Skeletal muscle tissue (tissue), 4 donors: Measurements from ENCODE around the gene ATG16L2. TPM values are rescaled to one million over a fixed set of nuclear protein-coding genes. Genes with fewer than 3 reads are reported as not detected.

ENCODE experiments used
- H3K27ac ChIP-seq: one replicate; pipeline ENCODE4 v1.7.0; 2013; ENCODE audit warnings: mild to moderate bottlenecking, low read depth, low read length, inconsistent platforms
- H3K27me3 ChIP-seq, 3 donors: one replicate each; pipeline ENCODE4 v1.7.0; 2013; ENCODE audit warnings: low read length in 3 of 3; ENCODE audit not compliant: control insufficient read depth in 3 of 3, insufficient read depth in 3 of 3
- H3K36me3 ChIP-seq, 3 donors: one replicate each; pipeline ENCODE4 v1.7.0; 2013; ENCODE audit warnings: low read length in 3 of 3; ENCODE audit not compliant: control insufficient read depth in 3 of 3, insufficient read depth in 3 of 3
- H3K4me1 ChIP-seq, 3 donors: one replicate each; pipeline ENCODE4 v1.7.0; 2013; ENCODE audit warnings: low read length in 3 of 3, mild to moderate bottlenecking in 3 of 3; ENCODE audit not compliant: control insufficient read depth in 3 of 3, insufficient read depth in 3 of 3
- H3K4me3 ChIP-seq, 3 donors: one replicate each; pipeline ENCODE4 v1.7.0; 2013; ENCODE audit warnings: low read length in 3 of 3
- H3K9ac ChIP-seq, 3 donors: one replicate each; pipeline ENCODE4 v1.7.0; 2013; ENCODE audit warnings: low read length in 3 of 3, mild to moderate bottlenecking in 3 of 3, moderate library complexity in 2 of 3, low read depth in 1 of 3
- H3K9me3 ChIP-seq, 3 donors: one replicate each; pipeline ENCODE4 v1.7.0; 2013; ENCODE audit warnings: low read length in 3 of 3; ENCODE audit not compliant: control insufficient read depth in 3 of 3
- total RNA-seq: library from RNA; depleted of rRNA; stranded (reverse); fragments of >200 nt; gene quantifications from one replicate; pipeline ENCODE4 v1.2.3, GENCODE V29; 2014
- donor health status: Osteomylitis.

Gene ATG16L2
- total RNA-seq, 1 donor from 2014 or later, result 7.3 TPM

GRCh38 chr11:72779495-72780128 is 34.6 kb upstream of the ATG16L2 start:
- peaks cover 0 to 2% (median 0%) of the 10 kb centered on the region in 3 donors for H3K36me3 ChIP-seq
- H3K27ac ChIP-seq, result no peak overlapping the region
- H3K4me1 ChIP-seq, result peaks cover 26 to 53% (median 39%) of the 10 kb centered on the region in 3 donors
- no peaks in the 10 kb centered on the region for H3K27me3 ChIP-seq
- H3K4me3 ChIP-seq, result no peak overlapping the region
- peak overlapping the region in 1 of 3 donors; percentile 73 for H3K9ac ChIP-seq
- no peaks in the 10 kb centered on the region for H3K9me3 ChIP-seq

DNA sequence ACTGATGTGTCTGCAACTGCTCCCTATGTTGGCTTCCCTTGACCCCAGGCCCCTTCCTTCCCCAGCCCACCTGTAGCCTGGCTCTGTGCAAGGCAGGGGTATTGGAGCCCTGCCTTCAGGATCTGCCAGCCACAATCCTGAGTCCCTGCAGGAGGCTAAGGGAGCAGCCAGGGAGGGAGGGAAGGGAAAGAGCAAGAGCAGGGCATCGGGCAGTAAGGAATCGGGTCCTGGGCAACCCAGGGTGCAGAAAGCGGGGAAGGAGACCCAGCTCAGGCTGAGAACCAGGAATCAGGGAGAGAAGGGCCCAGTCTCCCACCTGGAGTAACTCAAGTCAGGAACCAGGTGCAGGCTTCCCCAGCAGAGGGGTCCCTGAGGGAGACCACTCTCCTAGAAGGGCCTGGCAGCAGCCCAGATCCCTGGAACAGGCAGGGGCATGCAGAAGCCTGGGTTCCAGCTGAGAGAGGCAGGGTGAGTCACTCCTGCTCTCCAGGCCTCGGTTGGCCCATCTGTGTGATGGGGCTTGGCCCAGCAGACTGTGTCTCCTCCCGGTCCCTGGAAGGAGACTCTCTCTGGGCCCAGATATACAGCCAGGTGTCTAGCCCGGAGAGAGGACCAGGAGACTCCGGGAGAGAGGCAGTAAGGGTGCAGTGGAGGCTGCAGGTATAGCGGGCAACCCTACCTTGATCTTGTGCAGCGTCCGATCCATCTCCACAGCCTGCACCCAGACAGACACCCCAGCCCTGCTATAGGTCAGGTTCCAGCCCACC is 33.7 kb upstream of the ATG16L2 start:
- Histone ChIP-seq H3K27ac (no peak overlapping the region), H3K27me3 (no peaks in the 10 kb centered on the region), H3K4me1 (peaks cover 26 to 53% (median 39%) of the 10 kb centered on the region in 3 donors), H3K36me3 (peaks cover 0 to 2% (median 0%) of the 10 kb centered on the region in 3 donors), H3K9ac (peak overlapping the region; percentile 43 to 73 (median 50)), H3K4me3 (peak overlapping the region; percentile 55 to 68 (median 63)), H3K9me3 (no peaks in the 10 kb centered on the region)

DNA sequence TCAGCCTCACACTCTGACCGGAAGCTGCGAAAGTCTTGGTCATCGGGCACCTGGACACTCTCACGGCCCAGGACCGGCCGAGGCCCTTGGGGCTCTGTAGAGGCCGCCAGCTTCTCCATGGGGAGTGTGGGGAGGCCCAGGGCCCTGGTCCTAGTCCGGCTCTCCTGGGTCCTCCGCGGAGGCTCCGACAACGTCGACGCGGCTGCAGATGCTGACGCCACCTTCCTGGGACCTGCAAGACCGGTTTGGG is 33.2 kb upstream of the ATG16L2 start:
- H3K36me3 ChIP-seq, result peaks cover 0 to 2% (median 0%) of the 10 kb centered on the region in 3 donors
- H3K27me3 ChIP-seq, result no peaks in the 10 kb centered on the region
- H3K27ac ChIP-seq, result no peak overlapping the region
- peak overlapping the region; percentile 55 to 68 (median 63) for H3K4me3 ChIP-seq
- peak overlapping the region; percentile 43 to 73 (median 50) for H3K9ac ChIP-seq
- H3K9me3 ChIP-seq, result no peaks in the 10 kb centered on the region
- H3K4me1 ChIP-seq, result peaks cover 26 to 51% (median 39%) of the 10 kb centered on the region in 3 donors

- Histone ChIP-seq H3K9ac (peak overlapping the region; percentile 43 to 73 (median 50)), H3K27me3 (no peaks in the 10 kb centered on the region), H3K27ac (no peak overlapping the region), H3K4me3 (peak overlapping the region; percentile 57 to 69 (median 68)), H3K9me3 (no peaks in the 10 kb centered on the region), H3K4me1 (peaks cover 26 to 46% (median 36%) of the 10 kb centered on the region in 3 donors), H3K36me3 (peaks cover 0 to 2% (median 0%) of the 10 kb centered on the region in 3 donors)
These were observed 32.7 kb upstream of the ATG16L2 start for GRCh38 chr11:72781313-72782080.

DNA sequence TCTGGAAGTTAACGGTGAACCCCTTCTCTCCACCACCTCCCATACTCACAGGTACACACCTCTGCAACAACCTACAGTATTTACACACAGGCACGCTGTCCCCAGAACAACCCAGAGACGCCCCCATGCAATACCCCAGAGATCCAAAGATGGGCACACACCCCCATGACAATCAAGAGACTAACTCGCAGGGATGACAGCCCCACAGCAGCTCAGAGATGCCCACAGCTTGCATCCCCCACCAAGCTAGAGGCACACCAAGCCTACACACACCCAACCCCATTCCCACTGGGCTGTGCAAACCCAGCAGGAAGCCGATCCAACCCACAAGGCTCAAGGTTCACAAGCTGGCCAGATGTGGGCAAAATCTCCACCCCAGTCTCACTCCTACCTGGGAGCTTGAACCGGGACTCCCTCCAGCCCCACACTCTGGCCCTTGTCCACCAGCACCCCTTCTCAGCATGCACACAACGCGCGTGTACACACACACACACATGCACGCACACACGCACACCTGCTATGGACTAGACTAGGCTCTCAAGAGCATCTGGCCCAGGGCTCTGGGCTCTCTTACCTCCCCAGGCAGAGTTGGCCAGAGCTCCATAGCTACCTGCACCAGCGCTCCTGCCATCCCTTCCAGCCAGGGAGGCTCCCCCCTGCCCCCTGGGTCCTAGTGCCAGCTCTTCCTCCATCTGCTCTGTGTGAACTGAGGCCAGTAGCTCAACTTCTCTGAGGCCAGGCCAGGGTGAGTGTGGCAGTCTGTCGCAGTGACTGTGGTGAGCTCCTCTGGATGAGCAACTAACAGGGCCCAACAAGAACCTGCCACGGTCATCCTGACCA is 31.9 kb upstream of the ATG16L2 start:
- peaks cover 19 to 38% (median 28%) of the 10 kb centered on the region in 3 donors for H3K4me1 ChIP-seq
- peak overlapping the region in 1 of 3 donors; percentile 62 for H3K9ac ChIP-seq
- peaks cover 0 to 2% (median 0%) of the 10 kb centered on the region in 3 donors for H3K36me3 ChIP-seq
- H3K27ac ChIP-seq, result no peak overlapping the region
- H3K9me3 ChIP-seq, result no peaks in the 10 kb centered on the region
- H3K4me3 ChIP-seq, result peak overlapping the region; percentile 57 to 69 (median 67)
- no peaks in the 10 kb centered on the region for H3K27me3 ChIP-seq

DNA sequence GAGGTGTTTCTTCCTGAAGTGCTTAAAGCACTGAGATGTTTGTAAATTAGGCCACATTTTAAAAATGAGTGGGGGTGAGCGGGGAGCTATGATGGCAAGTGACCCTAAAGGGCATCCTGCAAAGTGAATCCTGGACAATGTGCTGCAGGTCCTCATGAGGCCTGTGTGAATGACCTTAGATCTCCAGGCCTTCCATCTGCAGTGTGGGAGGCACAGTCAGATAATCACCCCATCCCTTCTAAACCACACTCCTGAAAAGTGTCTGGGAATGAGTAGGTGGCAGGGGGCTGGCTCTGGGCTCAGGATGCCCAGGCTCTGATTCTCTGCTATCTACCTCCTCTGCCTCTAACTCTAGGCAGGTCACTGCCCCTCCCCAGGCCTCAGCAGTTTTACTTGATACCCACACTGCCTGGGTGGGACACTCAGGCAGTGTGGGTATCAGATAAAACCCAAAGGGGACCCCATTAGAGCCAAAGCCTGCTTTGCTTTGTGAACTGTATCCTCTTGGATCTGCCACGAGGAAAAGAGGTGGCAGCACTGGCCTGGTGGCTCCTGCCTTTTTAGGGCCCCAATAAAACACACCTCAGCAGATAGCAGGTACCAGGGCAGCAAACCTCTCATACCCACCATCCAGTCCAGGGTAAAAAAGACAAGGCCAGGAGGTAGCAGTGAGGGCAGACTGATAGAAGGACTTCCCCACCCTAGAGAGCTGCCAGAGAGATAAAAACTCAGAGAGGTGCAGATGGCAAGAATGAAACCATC is 30.9 kb upstream of the ATG16L2 start:
- no peak overlapping the region for H3K27ac ChIP-seq
- no peak overlapping the region for H3K4me3 ChIP-seq
- H3K9me3 ChIP-seq, result no peaks in the 10 kb centered on the region
- H3K27me3 ChIP-seq, result no peaks in the 10 kb centered on the region
- peaks cover 15 to 34% (median 23%) of the 10 kb centered on the region in 3 donors for H3K4me1 ChIP-seq
- H3K9ac ChIP-seq, result no peak overlapping the region
- H3K36me3 ChIP-seq, result peaks cover 0 to 2% (median 0%) of the 10 kb centered on the region in 3 donors

- Histone ChIP-seq H3K4me3 (no peak overlapping the region), H3K4me1 (peaks cover 22 to 36% (median 25%) of the 10 kb centered on the region in 3 donors), H3K9ac (no peak overlapping the region)
These were observed 29.5 kb upstream of the ATG16L2 start for GRCh38 chr11:72784662-72785061.

GRCh38 chr11:72786305-72787215 is 27.7 kb upstream of the ATG16L2 start:
- H3K27me3 ChIP-seq, result no peaks in the 10 kb centered on the region
- no peak overlapping the region for H3K9ac ChIP-seq
- no peak overlapping the region for H3K4me3 ChIP-seq
- H3K4me1 ChIP-seq, result peaks cover 20 to 28% (median 22%) of the 10 kb centered on the region in 3 donors
- no peaks in the 10 kb centered on the region for H3K9me3 ChIP-seq
- no peak overlapping the region for H3K27ac ChIP-seq
- H3K36me3 ChIP-seq, result no peaks in the 10 kb centered on the region

More at GRCh38 chr11:72784662-72785061, 29.5 kb upstream of the ATG16L2 start:
- H3K27ac ChIP-seq, result no peak overlapping the region
- H3K27me3 ChIP-seq, result no peaks in the 10 kb centered on the region
- H3K36me3 ChIP-seq, result no peaks in the 10 kb centered on the region
- H3K9me3 ChIP-seq, result no peaks in the 10 kb centered on the region
